DND-41 (cell line): ENCODE data around the gene NFATC2.

ENCODE experiments used
- ATAC-seq: fragments of 200-7000 bp; cut with Tn5 transposase; 3 replicates; pipeline ENCODE4 v1.9.1; 2021; ENCODE audit warnings: low read depth; ENCODE audit not compliant: insufficient read depth
- DNase-seq: peaks from one replicate; pipeline ENCODE4 v3.0.0-alpha.2; 2020
- H2AFZ ChIP-seq: 2 replicates; pipeline ENCODE4 v1.6.0; 2012; ENCODE audit warnings: low read depth, low read length
- H3K27ac ChIP-seq: 2 replicates; pipeline ENCODE4 v1.5.1; 2012; ENCODE audit warnings: low read length, inconsistent platforms
- H3K27me3 ChIP-seq: fragments of 200-600 bp; sonication (generic); 2 replicates; pipeline ENCODE4 v1.6.0; 2012; ENCODE audit warnings: low read length, mild to moderate bottlenecking, inconsistent platforms; ENCODE audit not compliant: insufficient read depth, poor library complexity
- H3K36me3 ChIP-seq: 2 replicates; pipeline ENCODE4 v1.5.1; 2012; ENCODE audit warnings: low read length, inconsistent platforms; ENCODE audit not compliant: insufficient read depth
- H3K4me1 ChIP-seq: 2 replicates; pipeline ENCODE4 v1.5.1; 2012; ENCODE audit warnings: mild to moderate bottlenecking, low read length; ENCODE audit not compliant: insufficient read depth
- H3K4me2 ChIP-seq: 2 replicates; pipeline ENCODE4 v1.6.0; 2012; ENCODE audit warnings: mild to moderate bottlenecking, moderate library complexity, low read length, inconsistent platforms; ENCODE audit not compliant: insufficient read depth
- H3K4me3 ChIP-seq, 2 experiments: fragments of 200-600 bp in 1 of 2; shearing (Covaris generic) in 1 of 2; 2 replicates each; pipeline ENCODE4 v1.5.1; 2012 to 2016; ENCODE audit warnings: inconsistent platforms in 2 of 2, low read length in 2 of 2, mild to moderate bottlenecking in 2 of 2, low read depth in 1 of 2, moderate library complexity in 1 of 2
- H3K79me2 ChIP-seq: 2 replicates; pipeline ENCODE4 v1.6.0; 2012; ENCODE audit warnings: low read length, inconsistent platforms; ENCODE audit not compliant: insufficient read depth
- H3K9ac ChIP-seq: 2 replicates; pipeline ENCODE4 v1.6.0; 2012; ENCODE audit warnings: low read depth, mild to moderate bottlenecking, inconsistent platforms, low read length, moderate library complexity
- H3K9me3 ChIP-seq: 2 replicates; pipeline ENCODE4 v1.5.1; 2012; ENCODE audit warnings: low read length, moderate library complexity, mild to moderate bottlenecking, inconsistent platforms; ENCODE audit not compliant: insufficient read depth, severe bottlenecking
- H4K20me1 ChIP-seq: 2 replicates; pipeline ENCODE4 v1.6.0; 2012; ENCODE audit warnings: low read length; ENCODE audit not compliant: insufficient read depth
- CTCF ChIP-seq: IDR thresholded peaks from 2 replicates; pipeline ENCODE4 v1.5.1; 2012; ENCODE audit warnings: borderline replicate concordance, low read length, moderate library complexity, mild to moderate bottlenecking; ENCODE audit not compliant: poor library complexity, severe bottlenecking; ENCODE audit errors: extremely low read depth
- EZH2 ChIP-seq: IDR thresholded peaks from 3 replicates; pipeline ENCODE4 v1.6.1; 2012; ENCODE audit warnings: borderline replicate concordance, low read depth, mild to moderate bottlenecking, moderate library complexity, low read length, inconsistent platforms; ENCODE audit not compliant: severe bottlenecking

The NFATC2 gene

GRCh38 chr20:51444922-51445438 lies 97.5 kb downstream of the NFATC2 start:
- Histone ChIP-seq H4K20me1 (no peaks in the 10 kb centered on the region), H3K27ac (no peak overlapping the region), H2AFZ (no peak overlapping the region), H3K27me3 (no peaks in the 10 kb centered on the region), H3K36me3 (no peaks in the 10 kb centered on the region), H3K9ac (no peak overlapping the region), H3K4me3 (no peak overlapping the region), H3K9me3 (no peaks in the 10 kb centered on the region), H3K79me2 (no peaks in the 10 kb centered on the region), H3K4me2 (no peak overlapping the region), H3K4me1 (no peaks in the 10 kb centered on the region)
- no peak for ATAC-seq
- TF ChIP-seq EZH2 (no peak), CTCF (no peak)
- DNase-seq: no peak

- no peak overlapping the region for H3K4me3 ChIP-seq
- no peaks in the 10 kb centered on the region for H3K79me2 ChIP-seq
- no peak overlapping the region for H3K27ac ChIP-seq
- no peaks in the 10 kb centered on the region for H3K4me1 ChIP-seq
- H3K36me3 ChIP-seq: no peaks in the 10 kb centered on the region
- no peak overlapping the region for H3K4me2 ChIP-seq
- H3K27me3 ChIP-seq: no peaks in the 10 kb centered on the region
- no peaks in the 10 kb centered on the region for H4K20me1 ChIP-seq
- no peak overlapping the region for H3K9ac ChIP-seq
- ATAC-seq: no peak
- no peak overlapping the region for H2AFZ ChIP-seq
- no peaks in the 10 kb centered on the region for H3K9me3 ChIP-seq
- DNase-seq: no peak
- no peak for TF ChIP-seq CTCF
- TF ChIP-seq EZH2: no peak
Observed at GRCh38 chr20:51444467-51444866, 98.1 kb downstream of the NFATC2 start.

GRCh38 chr20:51442602-51443001 lies 99.9 kb downstream of the NFATC2 start:
- no peak overlapping the region for H3K27ac ChIP-seq
- no peaks in the 10 kb centered on the region for H3K36me3 ChIP-seq
- no peaks in the 10 kb centered on the region for H4K20me1 ChIP-seq
- H3K9ac ChIP-seq: no peak overlapping the region
- H2AFZ ChIP-seq: no peak overlapping the region
- H3K79me2 ChIP-seq: no peaks in the 10 kb centered on the region
- no peaks in the 10 kb centered on the region for H3K27me3 ChIP-seq
- DNase-seq: no peak
- no peaks in the 10 kb centered on the region for H3K9me3 ChIP-seq
- no peaks in the 10 kb centered on the region for H3K4me1 ChIP-seq
- TF ChIP-seq EZH2: no peak
- TF ChIP-seq CTCF: no peak
- ATAC-seq: no peak
- no peak overlapping the region for H3K4me2 ChIP-seq
- H3K4me3 ChIP-seq: no peak overlapping the region

GRCh38 chr20:51440589-51440988 lies 101.9 kb downstream of the NFATC2 start:
- H3K4me2 ChIP-seq: no peak overlapping the region
- no peak overlapping the region for H2AFZ ChIP-seq
- H3K4me3 ChIP-seq: no peak overlapping the region
- DNase-seq (no peak), ATAC-seq (no peak)
- H3K4me1 ChIP-seq: no peaks in the 10 kb centered on the region
- no peak overlapping the region for H3K9ac ChIP-seq
- H3K36me3 ChIP-seq: no peaks in the 10 kb centered on the region
- no peaks in the 10 kb centered on the region for H4K20me1 ChIP-seq
- no peak for TF ChIP-seq EZH2
- no peak for TF ChIP-seq CTCF
- no peak overlapping the region for H3K27ac ChIP-seq
- no peaks in the 10 kb centered on the region for H3K79me2 ChIP-seq
- H3K27me3 ChIP-seq: no peaks in the 10 kb centered on the region
- no peaks in the 10 kb centered on the region for H3K9me3 ChIP-seq
